Ishikawa (cell line): ENCODE results near the gene PLEKHO2.

ENCODE experiments used
- CEBPB ChIP-seq: IDR thresholded peaks from 2 replicates; pipeline ENCODE4 v1.6.1; 2012
- CREB1 ChIP-seq: IDR thresholded peaks from 2 replicates; pipeline ENCODE4 v1.6.1; 2012; ENCODE audit warnings: low read depth
- EGR1 ChIP-seq: IDR thresholded peaks from 2 replicates; pipeline ENCODE4 v1.6.1; 2012
- EP300 ChIP-seq: IDR thresholded peaks from 2 replicates; pipeline ENCODE4 v1.6.1; 2012; ENCODE audit warnings: borderline replicate concordance
- NFIC ChIP-seq: IDR thresholded peaks from 2 replicates; pipeline ENCODE4 v1.6.1; 2012
- TAF1 ChIP-seq: IDR thresholded peaks from 2 replicates; pipeline ENCODE4 v1.6.1; 2012; ENCODE audit warnings: low read depth, mild to moderate bottlenecking
- TCF12 ChIP-seq: IDR thresholded peaks from 2 replicates; pipeline ENCODE4 v1.6.1; 2012; ENCODE audit warnings: low read depth
- TEAD4 ChIP-seq: IDR thresholded peaks from 2 replicates; pipeline ENCODE4 v1.6.1; 2012
- ZBTB7A ChIP-seq: IDR thresholded peaks from 2 replicates; pipeline ENCODE4 v1.6.1; 2012; ENCODE audit warnings: low read depth
- TF ChIP-seq, protein P1 (sequence below): IDR thresholded peaks from 2 replicates; pipeline ENCODE4 v1.6.1; 2012; ENCODE audit warnings: low read depth, mild to moderate bottlenecking
- TF ChIP-seq, protein P2 (sequence below): IDR thresholded peaks from 2 replicates; pipeline ENCODE4 v1.6.1; 2012

DNA sequence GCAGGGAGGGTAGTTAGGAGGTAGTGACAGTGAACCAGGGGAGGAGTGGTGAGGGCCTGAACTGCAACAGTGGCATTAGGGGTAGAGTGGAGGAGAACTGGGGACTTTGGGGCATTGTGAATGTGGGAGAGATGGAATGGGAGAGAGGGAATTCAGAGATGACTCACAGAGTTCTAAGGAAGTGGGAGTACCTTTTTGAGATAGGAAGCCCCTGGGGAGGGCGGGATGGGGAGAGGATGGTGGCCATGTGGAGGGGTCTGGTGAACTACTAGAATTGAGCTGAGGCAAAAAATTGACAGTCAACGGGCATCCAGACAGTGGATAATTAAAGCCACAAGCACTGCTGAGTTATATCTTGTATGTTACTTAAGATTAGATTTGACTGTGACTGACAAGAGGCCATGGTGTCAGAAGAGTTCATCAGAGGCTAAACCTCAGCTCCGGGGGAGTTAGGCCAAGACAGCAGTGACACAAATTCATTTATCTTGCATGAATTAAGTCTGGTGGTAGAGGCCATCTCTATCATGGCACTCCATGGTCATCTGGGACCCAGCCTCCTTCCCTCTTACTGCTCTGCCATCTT is 34.0 kb downstream of the PLEKHO2 start:
- TF ChIP-seq, protein P1, sequence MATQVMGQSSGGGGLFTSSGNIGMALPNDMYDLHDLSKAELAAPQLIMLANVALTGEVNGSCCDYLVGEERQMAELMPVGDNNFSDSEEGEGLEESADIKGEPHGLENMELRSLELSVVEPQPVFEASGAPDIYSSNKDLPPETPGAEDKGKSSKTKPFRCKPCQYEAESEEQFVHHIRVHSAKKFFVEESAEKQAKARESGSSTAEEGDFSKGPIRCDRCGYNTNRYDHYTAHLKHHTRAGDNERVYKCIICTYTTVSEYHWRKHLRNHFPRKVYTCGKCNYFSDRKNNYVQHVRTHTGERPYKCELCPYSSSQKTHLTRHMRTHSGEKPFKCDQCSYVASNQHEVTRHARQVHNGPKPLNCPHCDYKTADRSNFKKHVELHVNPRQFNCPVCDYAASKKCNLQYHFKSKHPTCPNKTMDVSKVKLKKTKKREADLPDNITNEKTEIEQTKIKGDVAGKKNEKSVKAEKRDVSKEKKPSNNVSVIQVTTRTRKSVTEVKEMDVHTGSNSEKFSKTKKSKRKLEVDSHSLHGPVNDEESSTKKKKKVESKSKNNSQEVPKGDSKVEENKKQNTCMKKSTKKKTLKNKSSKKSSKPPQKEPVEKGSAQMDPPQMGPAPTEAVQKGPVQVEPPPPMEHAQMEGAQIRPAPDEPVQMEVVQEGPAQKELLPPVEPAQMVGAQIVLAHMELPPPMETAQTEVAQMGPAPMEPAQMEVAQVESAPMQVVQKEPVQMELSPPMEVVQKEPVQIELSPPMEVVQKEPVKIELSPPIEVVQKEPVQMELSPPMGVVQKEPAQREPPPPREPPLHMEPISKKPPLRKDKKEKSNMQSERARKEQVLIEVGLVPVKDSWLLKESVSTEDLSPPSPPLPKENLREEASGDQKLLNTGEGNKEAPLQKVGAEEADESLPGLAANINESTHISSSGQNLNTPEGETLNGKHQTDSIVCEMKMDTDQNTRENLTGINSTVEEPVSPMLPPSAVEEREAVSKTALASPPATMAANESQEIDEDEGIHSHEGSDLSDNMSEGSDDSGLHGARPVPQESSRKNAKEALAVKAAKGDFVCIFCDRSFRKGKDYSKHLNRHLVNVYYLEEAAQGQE: no peak
- TF ChIP-seq EP300: no peak
- no peak for TF ChIP-seq CEBPB
- TF ChIP-seq EGR1: no peak
- TF ChIP-seq, protein P2, sequence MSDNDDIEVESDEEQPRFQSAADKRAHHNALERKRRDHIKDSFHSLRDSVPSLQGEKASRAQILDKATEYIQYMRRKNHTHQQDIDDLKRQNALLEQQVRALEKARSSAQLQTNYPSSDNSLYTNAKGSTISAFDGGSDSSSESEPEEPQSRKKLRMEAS: no peak
- TF ChIP-seq TAF1: no peak
- no peak for TF ChIP-seq NFIC
- TF ChIP-seq CREB1: no peak
- no peak for TF ChIP-seq TEAD4
- TF ChIP-seq ZBTB7A: no peak
- no peak for TF ChIP-seq TCF12
